Vagina (tissue), 2 donors: ENCODE data around the gene DVL2.

Source experiments
- CTCF ChIP-seq, 3 experiments: fragments of 450-650 bp in 2 of 3; fragments of 200-600 bp in 1 of 3; sonication (generic) in 1 of 3; IDR thresholded peaks; one replicate each; pipeline ENCODE4 v1.5.1; 2017 to 2019; ENCODE audit warnings: antibody characterized with exemption in 3 of 3, mild to moderate bottlenecking in 2 of 3, moderate library complexity in 2 of 3
- POLR2A ChIP-seq, 2 donors: fragments of 450-650 bp; IDR thresholded peaks; one replicate each; pipeline ENCODE4 v1.6.1; 2017; ENCODE audit warnings: antibody characterized with exemption in 2 of 2, mild to moderate bottlenecking in 2 of 2, moderate library complexity in 2 of 2
- POLR2AphosphoS5 ChIP-seq, 2 donors: sonication (generic); formaldehyde crosslinking; IDR thresholded peaks; one replicate each; pipeline ENCODE4 v1.9.0; 2017; ENCODE audit warnings: antibody characterized with exemption in 2 of 2, mild to moderate bottlenecking in 2 of 2, low read depth in 1 of 2; ENCODE audit not compliant: insufficient read depth in 1 of 2

- TF ChIP-seq CTCF (IDR thresholded peaks at IDR 0.05) (no peak), POLR2A (IDR thresholded peaks at IDR 0.05) (no peak), POLR2AphosphoS5 (IDR thresholded peaks at IDR 0.05; ENCODE audit: insufficient read depth in 1 of 2, low read depth in 1 of 2) (no peak)
Measured at GRCh38 chr17:7249830-7250229, 15.5 kb upstream of the DVL2 start.
